Spinal cord (tissue), 10 donors: ENCODE measurements around the gene ANKRD34A. TPM values are rescaled to one million over a fixed set of nuclear protein-coding genes. Genes with fewer than 3 reads are reported as not detected.
A peak's percentile ranks its signal among the peaks of the same experiment; 100 is the strongest.

Experiments used
- DNase-seq, 6 donors: peaks; one replicate each; pipeline versions ENCODE4 v3.0.0 to v3.0.0-alpha.2; 2013 to 2015; ENCODE audit warnings: low spot score in 6 of 6, low read depth in 4 of 6
- H3K27ac ChIP-seq: one replicate; pipeline ENCODE4 v1.5.1; 2013; ENCODE audit warnings: low read depth, low read length, control low read depth
- H3K27me3 ChIP-seq: one replicate; pipeline ENCODE4 v1.6.1; 2013; ENCODE audit warnings: low read length; ENCODE audit not compliant: control insufficient read depth, insufficient read depth
- H3K36me3 ChIP-seq: one replicate; pipeline ENCODE4 v1.6.1; 2013; ENCODE audit warnings: low read length; ENCODE audit not compliant: control insufficient read depth, insufficient read depth
- H3K4me1 ChIP-seq: one replicate; pipeline ENCODE4 v1.6.1; 2013; ENCODE audit warnings: low read length; ENCODE audit not compliant: control insufficient read depth, insufficient read depth
- H3K4me3 ChIP-seq: one replicate; pipeline ENCODE4 v1.5.1; 2013; ENCODE audit warnings: low read depth, low read length, control low read depth
- H3K9me3 ChIP-seq: one replicate; pipeline ENCODE4 v1.6.1; 2013; ENCODE audit warnings: low read length; ENCODE audit not compliant: control insufficient read depth, insufficient read depth
- WGBS: methylation state at CpG from one replicate; pipeline ENCODE4 v1.1.5; 2013; ENCODE audit warnings: missing lambda C conversion rate; ENCODE audit not compliant: insufficient coverage; 5-methylcytosine and 5-hydroxymethylcytosine counted together
- polyA plus RNA-seq, 2 donors: library from polyadenylated mRNA; unstranded; fragments of 120-200 nt; gene quantifications; one replicate each; pipeline ENCODE4 v1.2.1, GENCODE V29; 2013; ENCODE audit not compliant: insufficient read length in 2 of 2
- total RNA-seq, 2 donors: library from RNA; depleted of rRNA in 1 of 2; stranded (reverse); fragments of 120-200 nt in 1 of 2; fragments of >200 nt in 1 of 2; gene quantifications; one replicate each; pipeline versions ENCODE4 v1.2.3 to v1.2.4, GENCODE V29; 2013 to 2014
- donor health status: healthy.

Gene ANKRD34A
- total and polyA plus RNA-seq, 4 donors, result 1.6 to 9.2 (median 5.2) TPM

DNA sequence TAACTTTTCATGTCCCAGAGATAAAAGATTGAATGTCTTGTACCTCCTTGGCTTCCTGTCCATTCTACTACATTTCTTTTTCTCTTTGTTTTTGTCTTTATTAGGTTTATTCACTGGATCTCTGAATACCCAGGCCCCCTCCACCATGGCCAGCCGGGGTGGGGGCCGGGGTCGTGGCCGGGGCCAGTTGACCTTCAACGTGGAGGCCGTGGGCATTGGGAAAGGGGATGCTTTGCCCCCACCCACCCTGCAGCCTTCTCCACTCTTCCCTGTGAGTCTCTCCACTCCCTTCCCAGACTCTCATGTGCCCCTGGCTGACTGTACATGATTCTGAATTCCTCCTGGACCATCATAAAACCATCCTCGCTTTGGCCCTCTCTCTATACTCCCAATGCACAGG lies 10.3 kb upstream of the ANKRD34A start:
- H3K27me3 ChIP-seq, result no peaks in the 10 kb centered on the region
- peaks cover 2% of the 10 kb centered on the region for H3K36me3 ChIP-seq
- 80% methylated on average over 6 of the region's 7 CpGs for WGBS
- no peaks in the 10 kb centered on the region for H3K9me3 ChIP-seq
- no peak for DNase-seq
- H3K4me1 ChIP-seq, result peaks cover 7% of the 10 kb centered on the region
- H3K4me3 ChIP-seq, result no peak overlapping the region
- H3K27ac ChIP-seq, result no peak overlapping the region

DNA sequence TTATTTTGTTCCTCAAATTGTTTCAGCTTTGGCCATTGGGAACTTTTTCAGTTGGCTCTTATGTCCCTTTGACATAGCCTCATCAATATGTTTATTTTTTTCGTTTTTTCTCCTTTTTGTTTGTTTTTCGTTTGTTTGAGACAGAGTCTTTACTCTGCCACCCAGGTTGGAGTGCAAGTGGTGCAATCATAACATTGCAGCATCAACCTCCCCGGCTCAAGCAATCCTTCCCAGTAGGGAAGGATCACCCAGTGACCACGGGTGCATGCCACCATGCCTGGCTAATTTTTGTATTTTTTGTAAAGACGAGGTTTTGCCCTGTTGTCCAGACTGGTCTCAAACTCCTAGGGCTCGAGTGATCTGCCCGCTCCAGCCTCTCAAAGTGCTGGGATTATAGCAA lies 8.2 kb upstream of the ANKRD34A start:
- WGBS, result 67% methylated on average over 1 of the region's 7 CpGs
- Histone ChIP-seq H3K27ac (no peak overlapping the region), H3K4me3 (no peak overlapping the region), H3K4me1 (peaks cover 3% of the 10 kb centered on the region), H3K9me3 (no peaks in the 10 kb centered on the region), H3K36me3 (peaks cover 2% of the 10 kb centered on the region), H3K27me3 (no peaks in the 10 kb centered on the region)
- no peak for DNase-seq

DNA sequence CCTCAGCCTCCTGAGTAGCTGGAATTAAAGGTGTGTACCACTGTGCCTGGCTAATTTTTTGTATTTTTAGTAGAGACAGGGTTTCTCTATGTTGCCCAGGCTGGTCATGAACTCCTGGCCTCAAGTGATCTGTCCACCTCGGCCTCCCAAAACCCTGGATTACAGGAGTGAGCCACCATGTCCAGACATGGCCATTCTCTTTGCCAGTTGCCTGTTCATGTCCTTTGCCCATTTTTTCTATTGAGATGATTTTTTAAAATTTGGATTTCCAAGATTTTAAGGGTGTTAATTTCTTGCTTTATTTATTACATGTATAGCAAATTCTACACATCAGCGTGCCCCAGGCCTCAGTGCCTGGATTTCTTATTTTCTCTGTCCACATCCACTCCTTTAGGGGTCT lies 2.9 kb upstream of the ANKRD34A start:
- WGBS, result 71% methylated on average over 1 of the region's 2 CpGs
- Histone ChIP-seq H3K4me3 (no peak overlapping the region), H3K27ac (no peak overlapping the region), H3K27me3 (no peaks in the 10 kb centered on the region), H3K4me1 (peaks cover 19% of the 10 kb centered on the region), H3K36me3 (no peaks in the 10 kb centered on the region), H3K9me3 (peaks cover 5% of the 10 kb centered on the region)
- no peak for DNase-seq

DNA sequence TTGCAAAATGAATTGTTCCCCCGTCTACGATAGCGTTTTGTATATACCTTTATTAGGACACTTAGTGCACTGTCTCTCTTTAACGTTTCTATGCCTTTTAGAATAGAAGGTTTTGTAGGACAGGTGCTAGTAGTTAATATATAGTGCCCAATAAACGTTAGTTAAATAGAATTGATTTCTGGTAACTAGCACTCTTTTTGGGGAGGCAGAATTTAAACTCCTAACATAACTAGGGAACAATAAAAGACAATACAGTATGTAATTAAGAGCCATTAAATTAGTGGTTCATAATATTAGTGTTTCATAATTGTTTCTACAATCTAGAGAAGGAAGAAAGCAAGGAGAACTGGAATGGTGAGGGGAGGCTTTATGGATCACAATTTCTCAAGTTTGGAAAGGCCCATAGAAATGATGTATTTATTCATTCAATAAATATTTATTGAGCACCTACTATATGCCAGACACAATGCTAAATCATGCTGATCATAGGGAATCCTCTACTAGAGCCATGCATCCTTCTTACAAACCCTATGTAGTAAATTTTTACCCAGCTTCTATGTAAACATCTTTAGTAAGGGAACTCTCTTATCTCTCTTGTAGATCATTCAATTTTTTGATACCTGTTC lies 857 bp upstream of the ANKRD34A start:
- H3K4me1 ChIP-seq, result peaks cover 39% of the 10 kb centered on the region
- DNase-seq, result no peak
- peak overlapping the region; percentile 96 for H3K27ac ChIP-seq
- WGBS, result no CpG with 5 or more reads among the region's 5 CpGs
- H3K27me3 ChIP-seq, result no peaks in the 10 kb centered on the region
- no peaks in the 10 kb centered on the region for H3K36me3 ChIP-seq
- peak overlapping the region; percentile 64 for H3K4me3 ChIP-seq
- H3K9me3 ChIP-seq, result peaks cover 5% of the 10 kb centered on the region

DNA sequence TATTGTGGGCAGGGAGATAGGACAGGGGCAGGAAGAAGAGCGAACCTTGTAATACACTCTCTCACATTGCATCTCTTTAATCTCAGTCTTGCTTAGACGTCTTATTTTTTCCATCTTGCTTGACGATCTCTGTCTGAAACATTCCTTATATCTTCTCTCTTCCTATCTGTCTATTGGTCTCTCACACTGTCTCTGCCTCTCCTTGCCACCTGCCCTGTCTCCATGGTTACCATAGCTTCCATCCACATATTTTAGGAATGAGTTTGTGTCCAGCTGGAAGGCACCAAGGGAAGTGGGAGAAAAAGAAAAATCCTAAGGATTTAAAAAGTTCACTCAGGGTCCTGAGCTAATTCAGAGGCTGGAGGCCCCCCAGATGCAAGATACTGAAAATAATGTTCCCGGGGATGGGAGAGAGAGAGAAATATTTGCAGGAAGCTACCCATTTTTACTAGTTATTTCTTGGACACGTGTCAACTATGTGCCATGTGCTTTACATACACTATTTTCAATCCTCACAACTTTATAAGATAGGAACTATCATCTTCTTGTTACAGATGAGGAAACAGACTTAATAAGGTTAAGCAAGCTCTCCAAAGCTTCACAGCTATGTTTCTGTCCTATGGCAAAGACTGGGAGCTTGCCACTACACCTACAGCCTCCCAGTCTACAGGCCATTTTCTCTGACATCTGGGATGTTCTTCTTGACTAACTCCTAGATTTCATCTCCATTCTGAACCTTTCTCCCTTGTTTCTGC lies 933 bp downstream of the ANKRD34A start:
- 29% methylated on average over 3 of the region's 5 CpGs for WGBS
- DNase-seq, result peak in 2 of 6 donors; percentile 55 to 56

DNA sequence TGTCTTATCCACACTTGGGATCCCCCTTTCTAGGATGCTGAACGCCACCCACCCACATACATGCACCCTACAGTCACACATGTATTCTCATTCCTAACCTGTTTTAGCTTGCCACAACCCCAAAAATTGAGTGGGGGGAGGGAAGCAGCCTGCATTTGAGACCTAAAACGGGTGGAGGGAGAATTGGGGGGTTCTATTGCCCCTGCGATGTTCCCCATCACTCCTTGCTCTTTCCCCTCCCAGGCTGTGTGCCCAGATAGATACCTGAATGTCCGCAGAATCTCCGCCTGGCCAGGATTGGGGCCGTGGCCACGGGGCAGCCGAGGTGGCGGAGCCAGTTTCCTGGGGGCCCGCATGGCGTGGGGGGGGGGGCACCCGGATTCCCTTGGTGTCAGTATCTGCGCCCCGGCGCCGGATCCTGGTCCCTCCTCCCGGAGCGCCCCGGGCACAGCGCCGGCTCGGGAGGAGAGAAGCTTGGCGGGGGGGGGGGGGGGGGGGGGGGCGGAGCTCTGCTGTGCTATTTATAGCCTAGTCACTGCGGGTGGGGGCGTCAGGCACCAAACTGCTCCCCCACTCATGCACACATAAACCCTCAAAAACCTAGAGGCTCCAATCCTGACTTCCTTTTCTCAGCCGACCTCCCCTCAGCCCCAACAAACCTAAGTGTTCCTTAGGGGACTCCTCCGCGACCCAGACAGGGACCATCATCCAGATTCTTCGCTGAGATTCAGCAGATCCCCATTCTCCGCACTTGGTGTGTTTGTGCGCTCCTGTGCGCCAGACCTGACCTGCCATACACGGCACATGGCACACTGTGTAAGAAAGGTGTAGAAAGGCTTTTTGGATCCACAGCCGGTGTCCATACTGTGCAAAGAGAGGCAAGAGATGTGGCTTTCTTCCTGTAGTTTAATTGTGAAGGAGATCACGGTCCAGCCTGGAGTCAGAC lies 1.9 kb downstream of the ANKRD34A start:
- Histone ChIP-seq H3K27ac (peak overlapping the region; percentile 96), H3K27me3 (no peaks in the 10 kb centered on the region), H3K36me3 (no peaks in the 10 kb centered on the region), H3K9me3 (peaks cover 4% of the 10 kb centered on the region), H3K4me3 (peak overlapping the region; percentile 93), H3K4me1 (peaks cover 42% of the 10 kb centered on the region)
- WGBS, result 4% methylated on average over 14 of the region's 36 CpGs
- DNase-seq, result peak in 3 of 6 donors; percentile 23 to 79 (median 78)

More for the DNA sequence above, 933 bp downstream of the ANKRD34A start:
- no peaks in the 10 kb centered on the region for H3K27me3 ChIP-seq
- peak overlapping the region; percentile 64 for H3K4me3 ChIP-seq
- peak overlapping the region; percentile 96 for H3K27ac ChIP-seq
- H3K4me1 ChIP-seq, result peaks cover 42% of the 10 kb centered on the region
- H3K36me3 ChIP-seq, result no peaks in the 10 kb centered on the region
- peaks cover 5% of the 10 kb centered on the region for H3K9me3 ChIP-seq

DNA sequence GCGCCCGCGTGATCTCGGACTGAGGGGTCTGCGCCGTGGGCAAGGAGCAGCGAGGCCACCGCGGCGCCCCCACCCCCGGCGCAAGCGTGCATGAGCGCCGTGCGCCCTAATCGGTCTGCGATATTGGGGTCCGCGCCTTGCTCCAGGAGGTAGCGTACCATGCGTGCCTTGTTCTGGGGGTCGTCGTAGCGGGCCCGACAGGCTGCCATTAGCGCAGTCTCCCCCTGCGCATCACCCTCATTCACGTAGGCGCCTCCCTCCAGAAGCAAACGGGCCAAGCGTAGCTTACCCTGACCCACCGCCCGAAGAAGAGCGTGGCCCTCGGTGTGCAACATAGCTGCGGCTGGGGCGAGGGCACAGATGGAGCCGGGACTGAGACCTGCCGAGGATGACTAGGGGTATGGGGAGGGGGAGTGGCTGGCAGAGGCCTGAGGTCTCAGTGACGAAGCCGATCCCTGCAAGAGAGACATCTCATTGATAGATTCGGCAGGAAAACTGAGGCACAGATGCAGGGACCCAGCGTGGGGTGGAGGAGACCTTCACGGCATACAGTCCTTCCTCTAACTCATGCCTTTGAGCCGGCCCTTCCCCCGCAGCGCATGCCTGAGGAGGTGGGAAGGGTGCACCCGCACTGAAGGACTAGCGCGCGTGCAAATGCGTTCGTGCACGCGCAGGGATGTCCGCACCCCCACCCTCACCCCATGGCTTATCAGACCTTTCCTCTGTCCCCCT lies 2.8 kb downstream of the ANKRD34A start:
- no peaks in the 10 kb centered on the region for H3K9me3 ChIP-seq
- no peaks in the 10 kb centered on the region for H3K36me3 ChIP-seq
- H3K4me1 ChIP-seq, result peaks cover 42% of the 10 kb centered on the region
- peak overlapping the region; percentile 93 for H3K4me3 ChIP-seq
- WGBS, result under 1% methylated on average over 50 of the region's 57 CpGs
- no peaks in the 10 kb centered on the region for H3K27me3 ChIP-seq
- peak in 3 of 6 donors; percentile 59 to 92 (median 81) for DNase-seq
- H3K27ac ChIP-seq, result peak overlapping the region; percentile 94

DNA sequence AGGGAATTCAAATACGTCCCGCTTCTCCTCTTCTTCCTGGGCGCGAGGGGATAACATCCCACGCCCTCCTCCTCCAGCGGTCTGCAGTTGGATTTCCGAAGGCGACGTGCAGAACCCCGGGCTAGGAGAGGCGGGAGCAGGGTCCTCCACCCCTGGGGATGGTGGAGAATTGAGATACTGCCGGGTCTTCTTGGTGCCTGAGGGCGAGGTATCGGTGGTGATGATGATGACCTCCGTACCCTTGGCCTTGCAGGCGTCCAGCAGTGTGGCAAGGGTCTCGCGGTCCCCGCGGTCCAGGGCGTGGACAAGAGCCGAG lies 3.3 kb downstream of the ANKRD34A start:
- Histone ChIP-seq H3K36me3 (no peaks in the 10 kb centered on the region), H3K27me3 (no peaks in the 10 kb centered on the region), H3K4me3 (peak overlapping the region; percentile 93), H3K4me1 (peaks cover 42% of the 10 kb centered on the region), H3K27ac (peak overlapping the region; percentile 94), H3K9me3 (no peaks in the 10 kb centered on the region)
- DNase-seq, result no peak
- under 1% methylated on average over 16 of the region's 22 CpGs for WGBS
